Left kidney (tissue), 2 donors: ENCODE data around the gene TMEM151B. TPM values are rescaled to one million over a fixed set of nuclear protein-coding genes. Genes with fewer than 3 reads are reported as not detected.
A peak's percentile ranks its signal among the peaks of the same experiment; 100 is the strongest.

Source experiments
- DNase-seq: peaks from one replicate; pipeline ENCODE4 v3.0.0-alpha.2; 2013
- polyA plus RNA-seq: library from polyadenylated mRNA; unstranded; fragments of 120-200 nt; gene quantifications from one replicate; pipeline ENCODE4 v1.2.1, GENCODE V29; 2013; ENCODE audit not compliant: insufficient read length

TMEM151B gene
- polyA plus RNA-seq, 1 donor, result 0.88 TPM

GRCh38 chr6:44264154-44265006 is 5.9 kb upstream of the TMEM151B start:
- DNase-seq, result no peak

- peak; percentile 92 for DNase-seq
These were observed 5.1 kb upstream of the TMEM151B start, which contains the start of gene NFKBIE for GRCh38 chr6:44265007-44265721. Gene NFKBIE (minus strand): TSS chr6:44265551. CDS start chr6:44265346, 205 bp downstream.

GRCh38 chr6:44265722-44266233 is 4.5 kb upstream of the TMEM151B start:
- DNase-seq, result no peak

GRCh38 chr6:44266347-44266746 is 3.9 kb upstream of the TMEM151B start:
- DNase-seq, result no peak

- DNase-seq, result no peak
These were observed 3.0 kb upstream of the TMEM151B start for GRCh38 chr6:44267252-44267651.

- DNase-seq, result peak; percentile 62
These were observed 2.1 kb upstream of the TMEM151B start for GRCh38 chr6:44268095-44268628.

- no peak for DNase-seq
These were observed 901 bp upstream of the TMEM151B start for GRCh38 chr6:44269178-44269920.

- DNase-seq, result no peak
These were observed 516 bp downstream of the TMEM151B start for GRCh38 chr6:44270526-44271405.

- no peak for DNase-seq
These were observed 1.1 kb downstream of the TMEM151B start for GRCh38 chr6:44271406-44271723.

GRCh38 chr6:44271914-44272313 is 1.7 kb downstream of the TMEM151B start:
- DNase-seq, result no peak

GRCh38 chr6:44272529-44272928 is 2.3 kb downstream of the TMEM151B start:
- DNase-seq, result no peak

GRCh38 chr6:44272999-44273566 is 2.8 kb downstream of the TMEM151B start:
- DNase-seq, result no peak

- DNase-seq, result no peak
These were observed 3.4 kb downstream of the TMEM151B start for GRCh38 chr6:44273617-44274016.

GRCh38 chr6:44275271-44275748 is 5.1 kb downstream of the TMEM151B start:
- DNase-seq, result no peak

GRCh38 chr6:44275749-44276648 is 5.7 kb downstream of the TMEM151B start:
- no peak for DNase-seq

- DNase-seq, result no peak
These were observed 6.7 kb downstream of the TMEM151B start for GRCh38 chr6:44276667-44277640.

GRCh38 chr6:44277763-44278162 is 7.5 kb downstream of the TMEM151B start:
- DNase-seq, result no peak

GRCh38 chr6:44278315-44278714 is 8.1 kb downstream of the TMEM151B start:
- DNase-seq, result no peak
